Measurements from ENCODE around the gene FOXJ3. TPM values are rescaled to one million over a fixed set of nuclear protein-coding genes. Genes with fewer than 3 reads are reported as not detected.

FOXJ3 gene
- total RNA-seq, 1 experiment from 2014 or later: 51.1 TPM

DNA sequence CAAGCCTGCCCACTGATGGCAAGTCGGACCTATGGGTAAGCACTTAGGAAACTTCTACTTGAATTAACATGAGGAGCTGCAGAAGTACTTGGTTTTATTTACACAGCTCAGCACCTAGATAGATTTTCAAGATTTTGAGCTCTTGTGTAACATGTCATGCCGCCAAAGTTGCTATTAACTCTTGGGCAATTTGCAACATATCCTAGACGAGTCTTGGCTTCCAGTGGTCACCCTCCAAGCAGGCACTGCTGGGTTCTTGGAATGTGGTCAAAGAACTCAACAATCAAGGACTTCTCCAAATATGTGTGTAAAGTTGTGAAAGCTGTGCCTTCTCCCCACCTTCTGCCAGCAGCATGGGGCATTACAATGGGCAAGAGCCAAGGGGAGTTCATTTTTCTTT is 199.6 kb downstream of the FOXJ3 start:
- Histone ChIP-seq H3K27ac (ENCODE audit: low read depth, low read length) (no peak overlapping the region), H3K4me2 (ENCODE audit: low read length) (no peak overlapping the region), H3K4me1 (ENCODE audit: control insufficient read depth in 1 of 2, insufficient read depth in 2 of 2, low read length in 2 of 2) (no peaks in the 10 kb centered on the region), H2AFZ (ENCODE audit: low read depth, low read length, poor library complexity, severe bottlenecking) (no peak overlapping the region), H3K4me3 (replicated peaks in 1 of 2; ENCODE audit: low read depth in 1 of 2, low read length in 2 of 2) (no peak overlapping the region), H3K27me3 (ENCODE audit: insufficient read depth, low read length) (no peaks in the 10 kb centered on the region), H3K9me3 (ENCODE audit: control insufficient read depth in 1 of 2, insufficient read depth in 1 of 2, low read depth in 1 of 2, low read length in 2 of 2) (no peaks in the 10 kb centered on the region), H3K36me3 (ENCODE audit: control insufficient read depth in 1 of 2, insufficient read depth in 2 of 2, low read length in 2 of 2) (no peaks in the 10 kb centered on the region), H4K20me1 (ENCODE audit: insufficient read depth) (no peaks in the 10 kb centered on the region), H3K9ac (ENCODE audit: low read length) (no peak overlapping the region), H3K9me2 (ENCODE audit: insufficient read depth) (no peaks in the 10 kb centered on the region), H3K79me2 (ENCODE audit: insufficient read depth, low read length) (no peaks in the 10 kb centered on the region)
- intact Hi-C loops (cut with micrococcal nuclease): no loop called here
- DNase-seq (ENCODE audit: low read depth, low spot score): no peak
- no TSS peak for BruUV-seq (replicated peaks)
- RAD21 ChIA-PET (ENCODE audit: low non-redundant PET in 1 of 2, low total read pairs in 2 of 2, uncharacterized antibody in 2 of 2, unreplicated experiment in 2 of 2): no interaction called here
- no peak for ATAC-seq
- CTCF ChIA-PET: no interaction called here
- POLR2A ChIA-PET: no interaction called here
- TF ChIP-seq CEBPB (IDR thresholded peaks at IDR 0.05; ENCODE audit: low read depth) (no peak), YY1 (IDR thresholded peaks at IDR 0.05; ENCODE audit: extremely low read depth, insufficient replicate concordance, low read depth, low read length) (no peak), SP1 (IDR thresholded peaks at IDR 0.05; ENCODE audit: low read depth) (no peak), CBX3 (IDR thresholded peaks at IDR 0.05; ENCODE audit: low read depth) (no peak), EZH2phosphoT487 (IDR thresholded peaks at IDR 0.05; ENCODE audit: borderline replicate concordance) (no peak), TCF7L2 (IDR thresholded peaks at IDR 0.05; ENCODE audit: borderline replicate concordance, extremely low read depth, insufficient read depth, insufficient read length) (no peak), MAX (IDR thresholded peaks at IDR 0.05) (no peak), JUND (IDR thresholded peaks at IDR 0.05) (no peak), SIN3A (IDR thresholded peaks at IDR 0.05; ENCODE audit: low read depth) (no peak), SRF (IDR thresholded peaks at IDR 0.05; ENCODE audit: low read depth) (no peak), EZH2 (IDR thresholded peaks at IDR 0.05) (no peak), POLR2AphosphoS5 (IDR thresholded peaks at IDR 0.05; ENCODE audit: low read depth, low read length) (no peak), RAD21 (IDR thresholded peaks at IDR 0.05; ENCODE audit: low read depth) (no peak), ATF3 (IDR thresholded peaks at IDR 0.05) (no peak), POLR2A (IDR thresholded peaks at IDR 0.05; ENCODE audit: borderline replicate concordance, extremely low read depth, insufficient read depth, insufficient read length) (no peak), EGR1 (IDR thresholded peaks at IDR 0.05; ENCODE audit: low read depth) (no peak), ZBTB33 (IDR thresholded peaks at IDR 0.05; ENCODE audit: extremely low read depth, insufficient replicate concordance, low read length) (no peak), FOSL1 (IDR thresholded peaks at IDR 0.05; ENCODE audit: low read depth) (no peak)
- TF ChIP-seq, protein P1, sequence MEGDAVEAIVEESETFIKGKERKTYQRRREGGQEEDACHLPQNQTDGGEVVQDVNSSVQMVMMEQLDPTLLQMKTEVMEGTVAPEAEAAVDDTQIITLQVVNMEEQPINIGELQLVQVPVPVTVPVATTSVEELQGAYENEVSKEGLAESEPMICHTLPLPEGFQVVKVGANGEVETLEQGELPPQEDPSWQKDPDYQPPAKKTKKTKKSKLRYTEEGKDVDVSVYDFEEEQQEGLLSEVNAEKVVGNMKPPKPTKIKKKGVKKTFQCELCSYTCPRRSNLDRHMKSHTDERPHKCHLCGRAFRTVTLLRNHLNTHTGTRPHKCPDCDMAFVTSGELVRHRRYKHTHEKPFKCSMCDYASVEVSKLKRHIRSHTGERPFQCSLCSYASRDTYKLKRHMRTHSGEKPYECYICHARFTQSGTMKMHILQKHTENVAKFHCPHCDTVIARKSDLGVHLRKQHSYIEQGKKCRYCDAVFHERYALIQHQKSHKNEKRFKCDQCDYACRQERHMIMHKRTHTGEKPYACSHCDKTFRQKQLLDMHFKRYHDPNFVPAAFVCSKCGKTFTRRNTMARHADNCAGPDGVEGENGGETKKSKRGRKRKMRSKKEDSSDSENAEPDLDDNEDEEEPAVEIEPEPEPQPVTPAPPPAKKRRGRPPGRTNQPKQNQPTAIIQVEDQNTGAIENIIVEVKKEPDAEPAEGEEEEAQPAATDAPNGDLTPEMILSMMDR (IDR thresholded peaks at IDR 0.05 in 2 of 3, conservative IDR thresholded peaks at IDR 0.05 in 1 of 3; ENCODE audit: borderline replicate concordance in 1 of 3, insufficient read depth in 1 of 3, low read depth in 2 of 3, low read length in 2 of 3): no peak
- TF ChIP-seq, protein P2, sequence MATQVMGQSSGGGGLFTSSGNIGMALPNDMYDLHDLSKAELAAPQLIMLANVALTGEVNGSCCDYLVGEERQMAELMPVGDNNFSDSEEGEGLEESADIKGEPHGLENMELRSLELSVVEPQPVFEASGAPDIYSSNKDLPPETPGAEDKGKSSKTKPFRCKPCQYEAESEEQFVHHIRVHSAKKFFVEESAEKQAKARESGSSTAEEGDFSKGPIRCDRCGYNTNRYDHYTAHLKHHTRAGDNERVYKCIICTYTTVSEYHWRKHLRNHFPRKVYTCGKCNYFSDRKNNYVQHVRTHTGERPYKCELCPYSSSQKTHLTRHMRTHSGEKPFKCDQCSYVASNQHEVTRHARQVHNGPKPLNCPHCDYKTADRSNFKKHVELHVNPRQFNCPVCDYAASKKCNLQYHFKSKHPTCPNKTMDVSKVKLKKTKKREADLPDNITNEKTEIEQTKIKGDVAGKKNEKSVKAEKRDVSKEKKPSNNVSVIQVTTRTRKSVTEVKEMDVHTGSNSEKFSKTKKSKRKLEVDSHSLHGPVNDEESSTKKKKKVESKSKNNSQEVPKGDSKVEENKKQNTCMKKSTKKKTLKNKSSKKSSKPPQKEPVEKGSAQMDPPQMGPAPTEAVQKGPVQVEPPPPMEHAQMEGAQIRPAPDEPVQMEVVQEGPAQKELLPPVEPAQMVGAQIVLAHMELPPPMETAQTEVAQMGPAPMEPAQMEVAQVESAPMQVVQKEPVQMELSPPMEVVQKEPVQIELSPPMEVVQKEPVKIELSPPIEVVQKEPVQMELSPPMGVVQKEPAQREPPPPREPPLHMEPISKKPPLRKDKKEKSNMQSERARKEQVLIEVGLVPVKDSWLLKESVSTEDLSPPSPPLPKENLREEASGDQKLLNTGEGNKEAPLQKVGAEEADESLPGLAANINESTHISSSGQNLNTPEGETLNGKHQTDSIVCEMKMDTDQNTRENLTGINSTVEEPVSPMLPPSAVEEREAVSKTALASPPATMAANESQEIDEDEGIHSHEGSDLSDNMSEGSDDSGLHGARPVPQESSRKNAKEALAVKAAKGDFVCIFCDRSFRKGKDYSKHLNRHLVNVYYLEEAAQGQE (IDR thresholded peaks at IDR 0.05; ENCODE audit: low read depth): no peak
